Retinal pigment epithelial cell (primary cell): ENCODE measurements around the gene RBM12.

Experiments
- DNase-seq: peaks from one replicate; pipeline ENCODE4 v3.0.0-alpha.2; 2010; ENCODE audit warnings: low read depth
- H3K4me3 ChIP-seq: 2 replicates; pipeline ENCODE4 v1.5.1; 2011; ENCODE audit warnings: mild to moderate bottlenecking, low read length, control low read depth, moderate library complexity
- TF ChIP-seq, protein P1 (sequence below): conservative IDR thresholded peaks from 2 replicates; pipeline ENCODE4 v1.5.1; 2011; ENCODE audit warnings: low read depth, low read length, control low read depth, inconsistent platforms

Gene RBM12

DNA sequence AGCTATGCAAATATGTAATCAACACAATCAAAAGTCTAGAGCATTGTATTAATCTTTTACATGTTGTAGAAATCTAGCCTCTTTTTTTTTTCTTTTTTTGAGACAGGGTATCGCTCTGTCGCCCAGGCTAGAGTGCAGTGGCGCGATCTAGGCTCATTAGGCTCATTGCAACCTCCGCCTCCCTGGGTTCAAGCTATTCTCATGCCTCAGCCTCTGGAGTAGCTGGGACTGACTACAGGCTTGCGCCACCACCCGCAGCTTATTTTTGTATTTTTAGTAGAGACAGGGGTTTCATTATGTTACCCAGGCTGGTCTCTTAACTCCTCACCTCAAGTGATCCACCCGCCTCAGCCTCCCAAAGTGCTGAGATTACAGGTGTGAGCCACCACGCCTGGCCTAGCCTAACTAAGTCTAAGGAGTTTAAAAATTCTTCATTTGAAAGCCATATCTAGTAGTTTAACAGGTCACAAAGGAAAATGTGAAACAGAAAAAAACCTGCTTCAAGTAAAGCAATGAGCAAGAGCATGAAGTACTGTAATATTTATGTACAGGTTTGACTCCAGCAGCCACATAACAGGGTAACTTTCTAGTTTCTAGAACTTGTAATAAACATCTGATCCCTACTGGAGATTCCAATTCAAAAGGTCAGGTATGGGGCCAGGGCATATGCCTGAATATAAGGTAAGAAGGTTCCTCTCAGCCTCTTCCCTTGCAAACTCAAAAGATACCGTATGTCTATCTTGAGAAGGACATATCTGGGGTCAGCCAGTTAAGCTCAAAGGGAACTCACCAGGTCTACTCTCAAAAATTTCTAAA, 4.4 kb downstream of the RBM12 start:
- TF ChIP-seq, protein P1, sequence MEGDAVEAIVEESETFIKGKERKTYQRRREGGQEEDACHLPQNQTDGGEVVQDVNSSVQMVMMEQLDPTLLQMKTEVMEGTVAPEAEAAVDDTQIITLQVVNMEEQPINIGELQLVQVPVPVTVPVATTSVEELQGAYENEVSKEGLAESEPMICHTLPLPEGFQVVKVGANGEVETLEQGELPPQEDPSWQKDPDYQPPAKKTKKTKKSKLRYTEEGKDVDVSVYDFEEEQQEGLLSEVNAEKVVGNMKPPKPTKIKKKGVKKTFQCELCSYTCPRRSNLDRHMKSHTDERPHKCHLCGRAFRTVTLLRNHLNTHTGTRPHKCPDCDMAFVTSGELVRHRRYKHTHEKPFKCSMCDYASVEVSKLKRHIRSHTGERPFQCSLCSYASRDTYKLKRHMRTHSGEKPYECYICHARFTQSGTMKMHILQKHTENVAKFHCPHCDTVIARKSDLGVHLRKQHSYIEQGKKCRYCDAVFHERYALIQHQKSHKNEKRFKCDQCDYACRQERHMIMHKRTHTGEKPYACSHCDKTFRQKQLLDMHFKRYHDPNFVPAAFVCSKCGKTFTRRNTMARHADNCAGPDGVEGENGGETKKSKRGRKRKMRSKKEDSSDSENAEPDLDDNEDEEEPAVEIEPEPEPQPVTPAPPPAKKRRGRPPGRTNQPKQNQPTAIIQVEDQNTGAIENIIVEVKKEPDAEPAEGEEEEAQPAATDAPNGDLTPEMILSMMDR: no peak
- H3K4me3 ChIP-seq: no peak overlapping the region

GRCh38 chr20:35657271-35657670, 7.4 kb downstream of the RBM12 start:
- TF ChIP-seq, protein P1: no peak
- no peak for DNase-seq
- no peak overlapping the region for H3K4me3 ChIP-seq

More for the DNA sequence above, 4.4 kb downstream of the RBM12 start:
- no peak for DNase-seq

- no peak overlapping the region for H3K4me3 ChIP-seq
- no peak for DNase-seq
- TF ChIP-seq, protein P1: no peak
Observed at GRCh38 chr20:35654415-35654814, 10.3 kb downstream of the RBM12 start.

DNA sequence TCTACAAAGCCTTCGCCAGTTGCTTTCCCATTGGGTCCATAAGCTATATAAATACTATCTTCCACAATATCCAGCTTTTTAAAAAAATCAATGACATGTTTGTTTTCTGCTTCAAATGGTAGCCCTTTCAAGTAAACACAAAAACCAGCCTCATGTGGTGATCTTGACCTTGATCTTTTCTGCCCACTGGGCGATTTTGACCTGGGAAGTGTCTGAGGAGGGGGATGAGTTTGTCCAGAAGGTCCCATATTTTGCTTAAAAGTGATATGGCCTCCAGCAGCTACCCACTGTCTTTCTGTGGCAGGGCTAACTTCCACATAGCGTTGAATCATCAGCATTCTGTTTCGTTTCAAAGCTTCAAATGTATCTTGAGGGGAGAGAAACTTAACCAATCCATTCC, 10.8 kb downstream of the RBM12 start:
- no peak for DNase-seq
- TF ChIP-seq, protein P1: no peak
- no peak overlapping the region for H3K4me3 ChIP-seq

DNA sequence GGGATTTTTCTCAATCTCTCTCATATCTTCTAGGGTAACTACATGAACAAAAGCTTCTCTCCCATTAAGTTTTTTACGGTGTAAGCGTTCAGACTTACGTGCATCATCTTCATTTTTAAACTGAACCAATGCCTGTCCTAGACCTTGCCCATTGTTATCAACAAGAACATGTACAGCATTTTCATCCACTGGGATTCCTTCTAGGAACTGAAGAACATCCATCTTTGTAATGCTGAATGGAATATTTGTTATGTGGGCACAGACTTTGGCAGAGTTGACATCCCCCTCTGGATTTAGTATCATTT, 11.3 kb downstream of the RBM12 start:
- TF ChIP-seq, protein P1: no peak
- no peak for DNase-seq

DNA sequence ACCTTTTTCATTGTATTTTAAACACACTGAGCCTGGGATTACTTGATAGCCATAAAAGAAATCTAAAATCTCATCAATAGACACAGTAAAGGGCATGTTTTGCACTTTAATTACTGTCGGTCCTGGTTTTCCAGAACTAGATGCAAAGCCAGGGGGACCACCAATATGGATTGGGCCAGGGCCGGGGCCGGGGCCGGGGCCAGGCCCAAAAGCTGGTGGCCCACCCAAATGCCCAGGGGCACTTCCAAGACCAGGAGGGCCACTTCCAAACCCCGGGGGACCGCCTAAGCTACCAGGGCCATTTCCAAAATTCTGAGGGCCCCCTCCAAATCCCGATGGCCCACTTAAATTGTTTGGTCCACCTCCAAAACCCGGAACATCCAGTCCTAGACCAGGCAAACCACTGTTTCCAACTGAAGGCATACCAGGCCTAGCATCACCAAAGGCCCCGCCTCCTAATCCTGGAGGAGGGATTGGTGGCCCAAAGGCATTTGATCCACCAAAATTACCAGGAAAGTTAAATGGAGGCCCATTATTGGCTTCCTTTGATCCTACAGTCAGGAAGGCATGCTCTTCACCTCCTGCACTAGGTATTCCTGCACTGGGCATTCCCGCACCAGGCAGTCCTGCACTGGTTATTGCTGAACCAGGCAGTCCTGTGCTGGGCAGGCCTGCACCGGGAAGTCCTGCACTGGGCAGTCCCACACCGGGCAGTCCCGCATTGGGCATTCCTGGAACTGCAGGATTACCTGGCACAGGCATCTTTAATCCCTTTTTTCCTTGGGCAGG, 11.9 kb downstream of the RBM12 start:
- TF ChIP-seq, protein P1: no peak
- no peak for DNase-seq
- H3K4me3 ChIP-seq: no peak overlapping the region

More for the DNA sequence above, 11.3 kb downstream of the RBM12 start:
- H3K4me3 ChIP-seq: no peak overlapping the region
